HG03097 (cell line): ENCODE measurements around the gene CD86.
A peak's percentile ranks its signal among the peaks of the same experiment; 100 is the strongest.

ENCODE experiments used
- ATAC-seq: cut with Tn5 transposase; IDR thresholded peaks from one replicate; pipeline ENCODE4 v1.9.1; 2021; ENCODE audit not compliant: unreplicated experiment, low FRiP score

Gene CD86

GRCh38 chr3:122085673-122086072 lies 30.5 kb downstream of the CD86 start:
- no peak for ATAC-seq

GRCh38 chr3:122088531-122088930 lies 33.4 kb downstream of the CD86 start:
- ATAC-seq = no peak

- ATAC-seq = peak; percentile 51
Measured at GRCh38 chr3:122091602-122092295, 36.6 kb downstream of the CD86 start.

- peak; percentile 29 for ATAC-seq
Measured at GRCh38 chr3:122092460-122093165, 37.5 kb downstream of the CD86 start.

- ATAC-seq = no peak
Measured at GRCh38 chr3:122094125-122094524, 39.0 kb downstream of the CD86 start.

- ATAC-seq = no peak
Measured at GRCh38 chr3:122094693-122095092, 39.5 kb downstream of the CD86 start.

- no peak for ATAC-seq
Measured at GRCh38 chr3:122097141-122097540, 42.0 kb downstream of the CD86 start.

GRCh38 chr3:122098611-122099010 lies 43.4 kb downstream of the CD86 start:
- no peak for ATAC-seq

- ATAC-seq = no peak
Measured at GRCh38 chr3:122099255-122099654, 44.1 kb downstream of the CD86 start.

GRCh38 chr3:122100083-122100482 lies 44.9 kb downstream of the CD86 start:
- no peak for ATAC-seq

GRCh38 chr3:122100591-122101463 lies 45.7 kb downstream of the CD86 start:
- no peak for ATAC-seq

GRCh38 chr3:122101646-122102045 lies 46.5 kb downstream of the CD86 start:
- peak; percentile 39 for ATAC-seq

- ATAC-seq = peak; percentile 39
Measured at GRCh38 chr3:122102191-122102935, 47.2 kb downstream of the CD86 start.

- no peak for ATAC-seq
Measured at GRCh38 chr3:122103821-122104514, 48.8 kb downstream of the CD86 start.

GRCh38 chr3:122104515-122105194 lies 49.5 kb downstream of the CD86 start:
- ATAC-seq = no peak

GRCh38 chr3:122105626-122106025 lies 50.5 kb downstream of the CD86 start:
- no peak for ATAC-seq

GRCh38 chr3:122107171-122107570 lies 52.0 kb downstream of the CD86 start:
- no peak for ATAC-seq

GRCh38 chr3:122111974-122112373 lies 56.8 kb downstream of the CD86 start:
- ATAC-seq = no peak

GRCh38 chr3:122112754-122113153 lies 57.6 kb downstream of the CD86 start:
- no peak for ATAC-seq
